ENCODE results near the gene TXNRD1.

Gene TXNRD1

DNA sequence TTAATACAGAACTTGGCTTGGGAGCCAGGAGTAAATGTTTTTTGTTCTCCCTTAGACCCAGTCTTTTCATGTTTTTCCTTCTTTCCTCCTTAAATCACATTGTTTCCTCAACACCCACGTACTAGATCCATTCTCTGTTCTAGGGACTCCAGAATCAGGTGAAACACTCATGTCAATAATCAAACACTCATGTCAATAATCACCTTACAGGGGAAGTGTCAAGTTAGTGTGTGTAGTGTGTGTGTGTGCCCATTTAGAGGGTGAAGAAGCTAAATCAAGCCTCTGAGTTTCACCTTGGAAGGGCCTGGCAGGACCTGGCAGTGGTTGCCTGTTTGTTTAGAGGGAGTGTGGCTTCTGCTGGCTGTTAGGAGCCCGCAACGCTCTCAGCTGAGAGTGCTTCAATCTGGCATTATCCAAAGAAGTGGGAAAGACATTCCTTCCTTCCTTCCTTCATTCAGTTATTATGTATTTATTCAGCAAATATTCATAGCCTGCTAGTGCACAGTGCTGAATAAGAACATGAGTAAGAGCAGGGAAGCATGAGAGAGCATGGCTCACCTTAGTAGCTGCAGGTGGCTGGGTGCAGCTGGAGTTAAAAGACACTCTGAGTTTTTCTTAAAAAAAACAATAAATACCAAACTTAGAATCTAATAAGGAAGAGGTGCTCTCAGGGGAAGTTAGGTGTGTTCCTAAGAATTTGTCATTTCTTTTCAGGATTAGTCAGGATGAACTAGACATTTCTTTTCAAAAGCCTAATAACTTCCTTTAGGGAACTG is 70.3 kb downstream of the TXNRD1 start:
- DNase-seq = peak; percentile 3

DNA sequence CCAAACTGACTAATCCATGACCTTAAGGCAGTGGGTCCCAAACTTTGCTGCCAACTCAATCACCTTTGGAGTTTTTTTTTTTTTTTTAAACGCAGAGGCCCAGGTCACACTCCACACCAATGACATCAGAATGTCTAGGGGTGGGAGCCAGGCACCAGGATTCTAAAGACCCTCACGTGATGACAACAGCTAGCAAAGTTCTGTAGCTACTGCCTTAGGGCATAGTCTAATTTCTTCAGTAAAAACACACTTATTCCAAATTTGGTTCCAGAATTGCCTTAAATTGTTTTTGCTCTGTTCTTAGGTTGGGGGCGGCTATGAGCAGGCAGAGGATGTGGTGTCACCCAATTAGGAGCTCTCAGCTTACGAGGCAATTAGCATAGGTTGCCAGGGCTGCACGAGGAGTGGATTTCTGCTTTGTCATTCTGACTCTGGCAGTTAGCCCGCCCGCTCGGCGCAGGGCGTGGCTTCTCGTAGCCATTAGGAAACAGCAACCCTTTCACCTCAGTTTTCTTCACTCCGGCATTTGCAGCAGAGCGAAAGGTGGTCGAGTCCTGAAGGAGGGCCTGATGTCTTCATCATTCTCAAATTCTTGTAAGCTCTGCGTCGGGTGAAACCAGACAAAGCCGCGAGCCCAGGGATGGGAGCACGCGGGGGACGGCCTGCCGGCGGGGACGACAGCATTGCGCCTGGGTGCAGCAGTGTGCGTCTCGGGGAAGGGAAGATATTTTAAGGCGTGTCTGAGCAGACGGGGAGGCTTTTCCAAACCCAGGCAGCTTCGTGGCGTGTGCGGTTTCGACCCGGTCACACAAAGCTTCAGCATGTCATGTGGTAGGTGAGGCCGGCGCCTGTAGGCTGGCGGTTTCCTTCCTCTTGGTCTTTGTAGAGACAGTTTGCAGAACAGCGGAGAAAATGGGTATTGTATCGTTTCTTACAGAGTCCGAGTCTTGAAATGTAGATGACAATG is 71.2 kb downstream of the TXNRD1 start:
- DNase-seq = peak; percentile 92

DNA sequence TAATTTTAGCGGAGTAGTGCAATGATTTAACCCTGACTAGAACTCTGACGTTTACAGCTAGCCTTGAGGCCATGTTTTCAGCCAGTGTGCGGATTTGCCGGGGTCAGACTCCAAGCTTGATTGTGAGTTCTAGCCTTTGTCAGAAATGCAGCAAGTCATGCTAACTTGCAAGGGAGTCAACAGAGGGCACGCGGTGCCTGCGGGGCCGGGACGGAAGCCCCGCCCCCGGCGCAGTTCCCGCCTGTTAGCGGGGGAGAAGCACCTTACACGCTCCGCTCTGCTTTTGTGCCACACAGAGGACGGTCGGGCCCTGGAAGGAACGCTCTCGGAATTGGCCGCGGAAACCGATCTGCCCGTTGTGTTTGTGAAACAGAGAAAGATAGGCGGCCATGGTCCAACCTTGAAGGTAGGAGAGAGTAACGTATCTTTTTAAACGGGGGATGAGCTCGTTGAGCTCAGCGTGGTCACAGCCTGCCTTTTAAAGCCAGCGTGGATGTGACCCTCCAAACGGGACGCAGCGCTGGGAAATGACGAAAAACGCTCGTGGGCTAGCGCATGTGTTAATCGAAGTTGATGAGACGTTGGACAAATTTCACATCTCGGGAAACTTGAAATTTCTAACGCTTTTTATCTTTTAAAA is 73.2 kb downstream of the TXNRD1 start:
- peak; percentile 88 for DNase-seq

DNA sequence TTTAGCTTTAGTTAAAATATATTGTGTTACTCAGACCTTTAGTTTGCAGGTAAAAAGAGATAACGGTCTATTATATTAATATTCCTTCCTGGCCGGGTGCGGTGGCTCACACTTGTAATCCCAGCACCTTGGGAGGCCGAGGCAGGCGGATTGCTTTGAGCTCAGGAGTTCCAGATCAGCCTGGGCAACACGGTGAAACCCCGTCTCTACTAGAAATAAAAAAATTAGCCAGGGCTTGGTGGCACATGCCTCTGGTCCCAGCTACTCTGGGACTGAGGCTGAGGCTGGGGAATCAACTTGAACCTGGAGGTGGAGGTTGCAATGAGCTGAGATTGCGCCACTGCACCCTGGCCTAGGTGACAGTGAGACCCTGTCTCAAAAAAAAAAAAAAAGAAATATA is 74.7 kb downstream of the TXNRD1 start:
- DNase-seq = no peak

DNA sequence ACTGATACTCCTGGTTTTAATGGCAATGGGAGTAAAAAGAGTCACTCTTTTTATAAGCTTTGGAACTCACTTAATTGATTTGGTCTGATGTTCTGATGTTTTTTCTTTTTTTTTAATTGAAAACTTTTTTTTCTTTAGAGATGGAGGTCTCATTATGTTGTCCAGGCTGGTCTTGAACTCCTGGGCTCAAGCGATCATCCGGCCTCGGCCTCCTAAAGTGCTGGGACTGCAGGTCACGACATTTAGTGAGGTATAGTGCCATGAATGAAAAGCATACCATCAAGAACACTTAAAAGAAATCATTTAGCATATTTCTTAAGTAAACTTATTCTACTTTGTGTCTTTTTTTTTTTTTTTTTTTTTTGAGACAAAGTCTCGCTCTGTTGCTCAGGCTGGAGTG is 75.3 kb downstream of the TXNRD1 start:
- DNase-seq = no peak

DNA sequence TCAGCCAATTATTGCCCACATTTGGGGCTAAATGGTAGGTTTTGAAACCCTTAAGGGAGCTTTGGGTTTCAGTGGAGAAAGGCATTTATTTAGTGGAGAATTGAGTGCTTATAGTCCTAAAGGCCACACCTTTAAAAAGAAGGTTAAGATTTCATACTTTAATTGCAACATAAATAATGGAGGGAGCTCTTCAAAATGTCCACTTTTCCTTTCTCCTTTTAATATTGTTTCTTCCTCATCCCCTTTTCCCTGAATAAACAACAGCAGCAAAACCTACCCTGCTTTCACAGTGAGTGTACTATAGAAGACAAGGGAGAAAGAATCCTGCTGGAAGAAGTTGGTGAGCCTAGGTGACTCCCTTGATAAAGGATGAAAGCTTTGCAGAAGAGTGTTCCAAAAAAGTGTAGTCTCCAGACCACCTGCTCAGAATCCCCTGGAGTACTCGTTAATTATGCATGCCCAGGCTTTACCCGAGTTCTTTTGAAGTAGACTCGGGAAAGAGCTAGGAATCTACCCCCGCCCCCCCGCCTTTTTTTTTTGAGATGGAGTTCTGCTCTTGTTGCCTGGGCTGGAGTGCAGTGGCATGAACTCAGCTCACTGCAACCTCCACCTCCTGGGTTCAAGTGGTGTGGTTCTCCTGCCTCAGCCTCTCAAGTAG is 76.4 kb downstream of the TXNRD1 start:
- no peak for DNase-seq

DNA sequence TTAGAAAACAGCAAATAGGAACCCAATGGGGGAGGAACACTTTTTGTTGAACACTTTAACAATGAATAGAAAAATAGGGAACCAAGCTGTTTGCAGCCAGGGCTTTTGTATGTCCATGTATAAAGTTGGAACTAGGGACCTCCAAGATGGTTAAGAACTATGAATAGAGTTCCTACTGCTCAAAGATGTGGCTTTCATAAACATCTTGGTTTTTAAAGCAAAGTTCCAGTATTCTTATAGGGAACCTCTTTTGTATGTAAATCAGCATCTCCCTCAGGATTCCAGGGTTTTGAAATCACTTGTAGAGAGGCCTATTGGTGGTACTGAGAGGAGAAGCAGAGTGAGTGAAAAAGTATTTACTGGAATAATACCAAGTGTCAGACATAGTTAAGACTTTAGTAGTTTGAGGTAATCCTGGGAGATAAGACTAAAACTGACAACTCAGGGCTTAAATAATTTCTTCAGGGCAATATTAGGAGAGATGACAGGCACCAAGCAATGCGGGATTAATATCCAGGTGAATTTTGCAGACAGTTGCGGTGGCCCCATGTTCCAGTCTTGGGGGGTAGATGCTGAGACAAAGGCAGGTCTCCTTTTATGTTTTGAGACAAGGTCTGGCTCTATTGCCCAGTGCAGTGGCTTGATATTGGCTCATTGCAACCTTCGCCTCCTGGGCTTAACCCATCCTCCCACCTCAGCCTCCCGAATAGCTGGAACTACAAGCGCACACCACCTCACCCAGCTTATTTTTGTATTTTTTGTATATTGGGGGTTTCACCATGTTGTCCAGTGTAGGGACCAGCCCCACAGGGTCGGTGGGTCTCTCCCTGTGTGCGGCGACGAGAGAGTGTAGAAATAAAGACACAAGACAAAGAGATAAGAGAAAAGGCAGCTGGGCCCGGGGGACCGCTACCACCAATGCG is 77.6 kb downstream of the TXNRD1 start:
- DNase-seq = no peak

DNA sequence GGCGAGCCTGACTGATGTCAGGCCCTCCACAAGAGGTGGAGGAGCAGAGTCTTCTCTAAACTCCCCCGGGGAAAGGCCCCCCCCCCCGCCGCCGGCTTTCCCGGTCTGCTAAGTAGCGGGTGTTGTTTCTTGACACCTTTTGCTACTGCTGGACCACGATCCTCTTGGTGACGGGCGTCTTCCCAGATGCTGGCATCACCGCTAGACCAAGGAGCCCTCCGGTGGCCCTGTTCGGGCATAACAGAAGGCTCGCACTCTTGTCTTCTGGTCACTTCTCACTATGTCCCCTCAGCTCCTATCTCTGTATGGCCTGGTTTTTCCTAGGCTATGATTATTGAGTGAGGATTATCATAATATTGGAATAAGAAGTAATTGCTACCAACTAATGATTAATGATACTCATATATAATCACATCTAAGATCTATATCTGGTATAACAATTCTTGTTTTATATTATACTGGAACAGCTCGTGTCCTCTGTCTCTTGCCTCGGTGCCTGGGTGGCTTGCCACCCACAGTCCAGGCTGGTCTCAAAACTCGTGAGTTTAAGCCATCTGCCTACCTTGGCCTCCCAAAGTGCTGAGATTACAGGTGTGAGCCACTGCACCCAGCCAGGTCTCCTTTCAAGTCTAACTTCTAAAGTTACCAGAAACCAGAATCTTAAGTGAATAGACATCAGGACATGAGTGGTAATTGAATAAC is 78.7 kb downstream of the TXNRD1 start:
- DNase-seq = peak; percentile 10

DNA sequence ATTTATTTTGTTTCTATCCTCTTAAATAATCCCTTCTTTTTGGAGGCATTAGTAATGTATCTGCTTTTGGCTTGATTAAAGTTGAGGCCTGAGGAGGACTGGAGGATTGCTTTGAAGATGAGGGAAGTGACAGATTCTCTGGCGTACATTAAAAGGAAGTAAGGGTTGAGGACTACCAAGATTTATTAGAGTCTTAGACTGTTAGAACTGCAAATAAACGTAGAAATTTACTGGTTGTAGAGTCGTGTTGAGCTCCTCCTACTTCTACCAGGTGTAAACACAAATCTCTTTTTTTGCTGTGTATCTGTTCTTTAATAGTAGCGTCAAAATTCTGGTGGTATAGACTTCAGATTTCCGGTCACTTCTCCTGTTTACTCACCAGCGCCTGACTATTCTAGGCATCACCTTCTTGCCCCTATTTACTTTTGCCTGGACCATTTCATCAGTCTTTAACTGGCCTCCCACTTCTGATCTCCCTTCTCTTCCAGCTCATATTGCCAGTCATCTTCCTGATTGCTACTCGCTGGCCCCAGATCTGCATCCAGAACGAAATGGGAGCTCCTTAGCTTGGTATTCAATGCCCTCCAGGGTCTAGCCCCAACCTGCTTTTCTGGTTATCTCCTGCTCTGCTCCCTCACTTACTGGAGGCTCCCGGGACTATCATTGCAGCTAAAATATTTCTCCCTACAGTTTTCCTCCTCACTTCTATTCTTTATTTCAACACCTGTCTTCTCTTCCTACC is 79.5 kb downstream of the TXNRD1 start:
- DNase-seq = no peak

DNA sequence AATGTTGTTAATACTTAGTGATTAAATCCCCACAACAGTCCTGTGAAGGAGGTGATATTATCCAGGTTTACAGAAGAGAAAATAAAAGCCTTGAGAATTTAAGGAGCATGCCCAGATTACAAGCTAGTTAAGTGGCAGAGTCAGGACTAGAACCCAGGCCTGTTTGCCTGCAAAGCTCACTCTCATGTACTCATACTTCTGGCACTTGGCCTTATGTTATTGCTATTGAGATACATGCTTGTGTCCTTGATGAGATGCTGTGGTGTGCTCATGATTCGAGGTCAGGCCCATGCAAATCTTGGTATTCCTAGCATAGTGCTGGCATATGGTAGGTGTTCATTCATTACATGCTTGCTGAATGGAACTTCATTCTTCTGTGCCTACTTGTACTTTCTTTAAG is 80.4 kb downstream of the TXNRD1 start:
- no peak for DNase-seq

DNA sequence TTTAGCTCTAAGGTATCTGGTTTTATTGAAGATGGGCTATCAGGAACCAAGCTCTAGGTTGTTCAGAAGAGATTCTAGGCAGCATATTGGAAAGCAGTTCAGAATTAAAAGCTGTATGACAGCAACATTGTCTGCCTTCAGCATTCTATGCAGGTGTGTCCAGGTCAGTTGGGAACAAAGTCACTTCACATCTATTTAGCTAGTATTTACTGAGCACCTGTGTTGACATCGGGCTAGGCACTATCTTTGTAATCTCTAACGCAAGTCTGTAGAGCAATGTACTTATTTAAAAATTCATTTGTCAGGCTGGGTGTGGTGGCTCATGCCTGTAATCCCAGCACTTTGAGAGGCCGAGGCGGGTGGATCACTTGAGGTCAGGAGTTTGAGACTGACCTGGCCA is 81.1 kb downstream of the TXNRD1 start:
- DNase-seq = no peak

DNA sequence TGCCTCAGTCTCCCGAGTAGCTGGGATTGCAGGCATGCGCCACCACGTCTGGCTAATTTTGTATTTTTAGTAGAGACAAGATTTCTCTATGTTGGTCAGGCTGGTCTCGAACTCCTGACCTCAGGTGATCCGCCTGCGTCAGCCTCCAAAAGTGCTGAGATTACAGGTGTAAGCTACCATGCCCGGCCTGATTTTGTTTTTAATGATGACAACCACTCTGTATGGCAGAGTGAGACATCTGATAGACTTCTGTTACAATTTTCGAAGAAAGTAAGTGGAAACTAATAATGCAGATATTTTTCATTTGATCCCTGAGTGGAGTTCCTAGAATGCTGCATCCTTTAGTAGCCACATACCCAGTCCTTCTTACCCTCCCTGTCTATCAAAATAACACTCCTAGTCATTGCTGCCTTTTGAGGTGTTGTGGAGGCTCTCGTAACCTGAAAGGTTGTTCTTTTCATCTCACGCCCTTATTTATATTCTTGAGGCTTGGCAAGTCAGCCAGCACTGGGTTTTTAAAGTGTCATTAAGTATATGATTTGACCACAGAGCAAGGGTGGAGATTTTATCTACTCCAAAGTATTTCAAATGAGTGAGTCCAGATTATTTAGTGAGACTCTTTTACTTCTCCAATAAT is 82.0 kb downstream of the TXNRD1 start:
- DNase-seq = no peak

DNA sequence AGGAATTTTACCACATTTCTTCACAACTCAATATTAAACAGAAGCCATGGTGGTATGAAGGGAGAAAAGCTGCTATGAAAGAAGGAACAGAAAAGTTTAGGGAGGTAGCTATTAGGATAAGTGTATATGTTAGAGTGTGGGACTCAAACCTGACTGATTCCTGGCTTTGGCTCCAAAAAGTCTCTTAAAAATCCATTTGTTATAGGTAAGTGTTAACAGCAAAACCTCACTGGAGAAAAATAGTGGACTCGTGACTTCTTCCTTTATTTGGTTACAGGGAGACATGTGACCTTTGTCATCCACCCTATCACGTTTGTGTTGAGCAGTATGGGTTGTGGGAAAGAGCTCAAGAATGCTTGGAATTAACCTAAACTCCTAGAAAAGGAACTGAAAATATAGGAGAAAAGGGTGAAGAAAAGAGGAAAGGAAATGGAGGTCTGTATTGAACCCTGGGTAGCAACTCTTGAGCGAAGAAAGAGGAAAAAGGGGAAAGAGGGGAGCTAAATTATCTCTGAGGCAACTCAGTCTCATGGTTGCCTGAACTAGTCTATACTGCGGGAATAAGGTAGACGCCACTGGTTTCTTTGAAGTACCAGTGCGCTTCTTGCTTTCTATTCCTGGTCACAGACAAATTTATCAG is 84.4 kb downstream of the TXNRD1 start:
- DNase-seq = no peak

DNA sequence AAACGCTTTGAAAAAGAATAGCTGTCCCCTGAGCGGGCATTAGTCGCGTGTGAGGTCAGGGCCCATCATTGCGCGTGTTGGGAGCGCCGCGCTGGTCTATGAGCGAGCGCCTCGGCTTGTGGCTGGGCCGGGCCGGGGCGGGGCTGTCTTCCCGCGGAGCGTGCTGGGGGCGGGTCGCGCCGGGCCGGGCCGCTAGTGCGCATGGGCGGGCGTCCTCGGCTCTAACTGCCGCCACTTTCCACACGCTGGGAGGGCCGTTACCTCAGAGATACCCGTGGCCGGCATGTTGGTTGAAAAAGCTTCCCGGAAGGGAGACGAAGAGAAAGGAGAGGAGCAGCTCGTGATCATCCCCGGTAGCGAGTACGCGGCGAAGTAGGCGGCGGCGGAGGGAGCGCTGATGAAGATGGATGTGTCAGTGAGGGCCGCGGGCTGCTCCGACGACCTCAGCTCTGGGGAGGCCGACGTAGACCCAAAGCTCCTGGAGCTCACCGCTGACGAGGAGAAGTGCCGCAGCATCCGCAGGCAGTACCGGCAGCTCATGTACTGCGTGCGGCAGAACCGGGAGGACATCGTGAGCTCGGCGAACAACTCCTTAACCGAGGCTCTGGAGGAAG is 88.1 kb downstream of the TXNRD1 start, which contains the start of gene EID3:
Gene EID3 (plus strand): TSS at position 202 of the 614 bp plus-strand sequence. CDS start 196 bp downstream, at position 398.
- peak; percentile 94 for DNase-seq

DNA sequence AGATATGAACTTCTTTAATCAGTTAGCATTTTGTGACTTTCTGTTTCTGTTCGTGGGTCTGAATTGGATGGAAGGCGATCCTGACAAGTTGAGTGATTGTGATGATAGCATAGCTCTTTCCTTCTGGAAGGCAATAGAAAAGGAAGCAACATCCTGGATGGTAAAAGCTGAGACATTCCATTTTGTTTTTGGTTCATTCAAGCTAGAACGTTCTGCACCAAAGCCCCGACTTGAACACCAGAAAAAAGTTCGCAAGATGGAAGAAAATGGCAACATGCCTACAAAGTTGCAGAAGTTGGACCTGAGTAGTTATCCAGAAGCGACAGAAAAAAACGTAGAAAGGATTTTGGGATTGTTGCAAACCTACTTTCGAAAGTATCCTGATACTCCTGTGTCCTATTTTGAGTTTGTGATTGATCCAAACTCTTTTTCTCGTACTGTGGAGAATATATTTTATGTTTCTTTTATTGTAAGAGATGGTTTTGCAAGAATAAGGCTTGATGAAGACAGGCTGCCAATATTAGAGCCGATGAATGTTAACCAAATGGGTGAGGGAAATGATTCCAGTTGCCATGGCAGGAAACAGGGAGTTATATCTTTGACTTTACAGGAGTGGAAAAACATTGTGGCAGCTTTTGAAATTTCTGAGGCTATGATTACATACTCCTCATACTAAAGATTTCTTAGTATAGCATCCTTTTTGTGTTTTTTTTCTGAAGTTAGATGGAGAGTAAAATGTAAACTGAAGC is 88.9 kb downstream of the TXNRD1 start:
- DNase-seq = no peak

DNA sequence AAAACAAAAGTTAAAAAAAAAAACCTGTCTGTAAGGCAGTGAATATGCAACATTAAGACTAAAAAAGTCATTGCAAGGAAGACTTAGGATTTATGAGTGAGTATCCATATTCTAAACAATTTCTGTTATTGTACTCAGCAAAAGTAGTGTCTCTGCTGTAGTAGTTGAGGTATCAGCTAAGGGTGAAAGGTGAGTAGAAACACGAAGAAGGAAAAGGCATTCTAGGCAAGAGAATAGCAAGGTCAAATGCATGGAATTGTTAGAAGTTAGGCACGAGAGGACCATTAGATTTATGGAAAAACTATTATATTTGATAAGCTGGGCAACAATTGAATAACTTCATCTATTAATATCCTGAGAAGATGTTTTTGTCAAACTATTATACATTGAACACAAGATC is 89.8 kb downstream of the TXNRD1 start:
- DNase-seq = no peak

DNA sequence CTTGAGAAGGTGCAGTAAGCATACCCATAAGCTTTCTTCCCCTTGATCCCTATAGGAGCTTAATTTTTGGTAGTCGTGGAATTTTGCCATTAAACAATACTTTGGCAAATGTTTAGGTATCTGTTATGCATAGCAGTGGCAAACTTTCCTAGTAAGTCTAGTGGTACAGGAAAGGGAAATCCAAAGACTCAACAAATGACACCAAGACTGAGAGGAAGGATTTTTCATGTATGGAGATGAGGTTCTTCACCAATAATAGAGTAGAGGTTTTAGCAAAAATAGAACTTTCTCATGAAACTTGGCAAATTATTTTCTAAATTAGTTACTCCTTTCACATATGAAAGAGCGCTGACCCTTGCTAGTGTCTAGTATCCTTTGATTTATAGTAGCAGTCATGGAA is 90.8 kb downstream of the TXNRD1 start:
- no peak for DNase-seq
